ENCODE data around the gene DCAF8.

Gene DCAF8

DNA sequence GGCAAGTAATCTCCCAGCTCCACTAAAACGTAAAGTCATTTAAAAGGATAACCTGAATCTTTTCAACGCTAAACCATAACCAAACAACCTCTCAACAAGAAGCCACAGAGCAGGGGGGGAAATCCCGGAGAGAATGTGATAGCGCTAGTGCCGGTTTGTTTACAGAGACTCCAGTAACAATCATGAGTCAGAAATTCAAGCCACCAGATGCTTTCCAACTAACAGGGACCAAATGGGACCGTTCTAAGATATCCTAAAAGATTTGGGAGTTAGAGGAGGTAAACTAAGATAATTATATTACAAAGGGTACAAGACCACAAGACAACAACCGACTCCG lies 825 bp downstream of the DCAF8 start:
- peak; percentile 73 for DNase-seq (ENCODE audit: low read depth)

DNA sequence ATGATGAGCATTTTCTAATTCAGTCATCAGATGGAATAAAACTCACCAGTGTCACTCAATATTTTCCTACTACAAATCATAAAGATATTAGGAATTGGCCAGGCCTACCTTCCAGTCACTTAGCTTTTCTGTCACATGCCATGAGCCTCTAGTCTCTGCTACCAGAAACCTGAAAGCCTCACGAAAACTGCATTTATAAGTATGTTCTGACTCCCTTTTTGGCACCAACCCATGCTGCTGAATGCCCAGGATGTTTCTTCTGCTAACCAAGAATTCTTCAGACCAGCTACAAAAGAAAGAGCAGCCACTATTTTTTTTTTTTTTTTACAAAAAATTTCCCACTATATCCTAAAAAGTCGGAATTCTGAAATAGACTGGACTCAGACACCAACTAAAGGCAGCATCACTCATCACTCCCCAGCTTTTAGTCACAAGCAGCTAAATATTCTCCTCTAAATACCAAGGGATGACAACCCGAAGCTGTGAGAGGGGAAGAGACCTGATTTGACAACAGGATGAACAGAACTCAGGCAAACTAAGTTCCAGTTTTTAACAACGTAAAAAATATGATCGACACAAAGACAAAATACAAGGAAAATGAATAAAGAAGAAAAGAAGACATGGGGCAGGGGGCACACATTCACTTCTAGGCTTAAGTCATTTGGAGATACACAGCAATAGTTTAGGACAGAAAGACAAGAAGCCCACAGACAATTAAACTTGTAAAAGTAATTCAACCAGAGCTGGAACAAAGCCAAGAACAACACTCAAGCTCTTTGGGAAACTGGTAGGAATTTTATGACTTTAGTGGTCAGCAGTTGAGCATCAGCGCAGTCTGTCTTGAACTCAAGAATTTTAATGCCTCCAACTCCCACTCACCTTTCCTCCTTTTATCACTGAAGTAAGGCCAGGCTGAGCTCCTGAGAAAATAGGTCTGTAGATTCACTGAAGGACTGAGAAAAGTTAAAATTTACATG lies 1.7 kb downstream of the DCAF8 start:
- no peak for DNase-seq (ENCODE audit: low read depth)

DNA sequence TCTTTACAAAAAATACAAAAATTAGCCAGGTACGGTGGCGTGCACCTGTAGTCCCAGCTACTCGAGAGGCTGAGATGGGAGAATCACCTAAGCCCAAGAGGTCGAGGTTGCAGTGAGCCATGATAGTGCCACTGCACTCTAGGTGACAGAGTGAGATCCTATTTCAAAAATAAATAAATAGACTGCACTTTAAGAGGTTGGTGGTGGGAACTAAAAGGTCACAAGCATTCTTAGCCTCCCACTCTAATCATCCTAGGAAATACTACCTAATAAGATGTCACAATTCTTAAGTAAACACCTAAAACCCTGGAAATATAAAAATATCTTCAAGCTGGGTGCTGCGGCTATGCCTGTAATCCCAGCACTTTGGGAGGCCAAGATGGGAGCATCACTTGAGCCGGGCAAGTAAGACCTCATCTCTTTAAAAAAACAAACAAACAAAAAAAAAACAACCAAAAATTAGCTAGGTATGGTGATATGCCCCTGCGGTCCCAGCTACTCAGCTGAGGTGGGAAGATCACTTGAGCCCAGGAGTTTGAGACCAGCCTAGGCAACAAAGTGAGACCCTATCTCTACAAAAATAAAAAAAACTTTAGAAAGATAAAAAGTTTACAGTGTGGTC lies 4.1 kb downstream of the DCAF8 start:
- no peak for DNase-seq (ENCODE audit: low read depth)

DNA sequence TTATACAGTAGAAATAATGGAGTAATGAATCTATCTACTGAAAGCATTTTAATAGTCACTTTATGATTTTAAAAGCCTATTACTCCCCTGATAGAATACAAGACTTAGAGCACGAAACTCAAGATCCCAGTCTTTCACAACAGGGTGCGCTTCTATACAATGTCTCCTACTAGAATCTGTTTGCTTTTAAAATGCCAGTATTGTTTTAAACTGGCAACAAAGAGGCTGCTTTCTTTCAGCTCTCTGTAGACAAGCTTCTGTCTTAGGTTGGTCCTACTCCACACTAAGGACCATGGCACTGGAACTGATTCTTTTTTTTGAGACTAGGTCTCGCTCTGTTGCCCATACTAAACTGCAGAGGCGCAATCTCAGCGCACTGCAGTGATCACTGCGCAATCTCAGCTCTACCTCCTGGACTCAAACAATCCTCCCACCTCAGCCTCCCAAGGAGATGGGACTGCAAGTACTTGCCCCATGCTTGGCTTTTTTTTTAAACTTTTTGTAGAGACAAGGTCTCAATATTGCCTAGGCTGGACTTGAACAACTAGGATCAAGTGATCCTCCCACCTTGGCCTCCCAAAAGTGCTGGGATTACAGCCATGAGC lies 4.8 kb downstream of the DCAF8 start:
- DNase-seq (ENCODE audit: low read depth), result no peak

DNA sequence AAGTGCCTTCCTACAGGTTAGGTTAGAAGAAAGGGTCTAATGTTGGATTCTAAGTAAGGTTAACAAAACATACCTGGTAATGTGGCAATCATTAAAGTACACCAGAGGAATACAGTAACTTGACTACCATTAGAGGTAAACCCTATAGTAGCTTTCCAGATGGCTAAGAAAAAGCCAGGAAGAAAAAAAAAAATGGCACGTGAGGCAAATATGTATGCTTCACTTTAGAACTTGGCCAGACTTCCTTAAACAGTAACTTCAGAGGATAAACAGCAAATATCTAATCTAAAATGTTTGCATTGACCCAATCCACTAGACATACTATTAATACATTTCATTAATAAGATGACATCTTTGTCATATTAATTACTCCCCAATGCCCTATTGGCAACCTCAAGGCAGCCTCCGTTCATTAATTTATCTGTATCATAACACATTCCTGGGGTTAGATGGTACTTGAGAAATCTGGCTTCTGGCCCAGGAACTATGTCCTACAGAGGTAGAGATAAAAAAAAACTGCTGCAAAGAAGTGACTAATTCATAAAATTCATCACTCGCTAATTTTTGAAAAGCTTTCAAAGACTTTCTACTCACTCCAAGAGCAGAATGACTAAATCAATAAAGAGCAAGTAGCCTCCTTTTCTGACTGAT lies 5.8 kb downstream of the DCAF8 start:
- no peak for DNase-seq (ENCODE audit: low read depth)

DNA sequence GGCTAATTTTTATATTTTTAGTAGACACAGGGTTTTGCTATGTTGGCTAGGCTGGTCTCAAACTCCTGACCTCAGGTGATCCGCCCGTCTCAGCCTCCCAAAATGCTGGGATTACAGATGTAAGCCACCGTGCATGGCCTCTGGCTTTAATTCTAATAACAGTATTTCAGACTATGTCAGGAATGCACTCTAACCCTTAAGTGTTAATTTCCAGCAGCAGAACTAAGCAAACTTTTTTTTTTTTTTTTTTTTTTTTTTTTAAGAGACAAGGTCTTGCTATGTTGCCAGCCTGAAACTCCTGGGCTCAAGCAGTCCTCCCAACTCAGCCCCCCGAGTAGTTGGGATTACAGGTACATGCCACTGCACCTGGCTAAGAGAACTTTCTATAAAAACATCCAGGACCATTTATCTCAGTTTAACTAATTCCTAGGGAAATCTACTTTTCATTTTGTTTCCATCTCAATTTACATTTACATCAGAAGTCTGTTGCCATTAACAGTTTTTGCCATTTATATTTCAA lies 6.5 kb downstream of the DCAF8 start:
- DNase-seq (ENCODE audit: low read depth), result no peak

DNA sequence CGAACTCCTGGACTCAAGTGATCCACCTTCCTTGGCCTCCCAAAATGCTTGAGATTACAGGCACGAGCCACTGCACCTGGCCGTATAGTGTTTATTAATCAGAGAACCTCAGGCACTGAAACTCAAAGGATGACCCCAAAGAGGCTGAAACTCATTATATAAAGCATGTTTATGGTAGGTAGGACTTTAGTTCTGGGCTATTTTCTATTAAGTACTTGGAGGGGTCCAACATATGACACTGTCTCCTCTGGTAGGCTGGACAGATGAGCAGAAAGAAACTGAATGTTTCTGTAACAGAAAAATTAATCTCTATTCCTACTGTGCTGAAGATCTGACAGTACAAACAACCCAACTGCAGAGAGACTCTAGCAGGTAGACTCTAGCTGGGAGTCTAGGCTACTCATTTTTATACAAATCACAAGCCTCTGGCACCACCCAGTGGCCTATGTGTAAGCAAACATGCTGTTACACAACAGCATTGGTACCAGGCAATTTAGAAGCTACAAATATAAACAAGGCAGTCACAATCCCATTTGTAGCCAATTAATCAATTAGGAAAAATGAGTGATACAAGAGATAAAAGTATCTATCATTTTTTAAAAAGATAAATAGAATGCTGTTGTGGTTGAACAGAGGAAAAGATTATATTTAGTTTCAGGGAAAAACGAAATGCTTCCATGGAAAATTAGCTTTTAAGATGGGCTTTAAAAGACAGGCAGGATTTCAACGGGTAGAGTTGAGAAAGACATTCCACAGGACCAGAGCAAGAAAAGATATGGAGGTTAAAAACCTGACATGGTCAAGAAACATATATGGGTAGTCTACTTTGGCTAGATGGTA lies 10.4 kb downstream of the DCAF8 start:
- DNase-seq (ENCODE audit: low read depth), result peak; percentile 20

DNA sequence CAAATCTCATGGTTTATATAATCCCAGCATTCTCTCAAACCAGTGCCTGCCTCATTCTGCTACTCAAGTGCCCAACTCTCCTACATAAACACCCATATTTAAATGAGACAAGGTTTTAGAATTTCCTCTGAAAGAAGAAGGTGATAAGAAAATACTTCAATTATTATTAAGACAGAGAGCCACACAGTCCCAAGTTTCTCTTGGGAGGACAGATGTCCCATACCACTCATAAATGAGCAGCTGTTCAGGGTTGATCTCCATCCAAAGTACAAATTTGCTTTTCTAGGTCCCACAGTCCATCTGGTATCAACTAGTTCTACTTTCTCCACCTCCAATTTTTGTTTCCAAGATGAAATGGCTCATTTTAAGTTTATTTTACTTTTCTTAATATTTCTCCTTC lies 11.3 kb downstream of the DCAF8 start:
- DNase-seq (ENCODE audit: low read depth), result no peak

DNA sequence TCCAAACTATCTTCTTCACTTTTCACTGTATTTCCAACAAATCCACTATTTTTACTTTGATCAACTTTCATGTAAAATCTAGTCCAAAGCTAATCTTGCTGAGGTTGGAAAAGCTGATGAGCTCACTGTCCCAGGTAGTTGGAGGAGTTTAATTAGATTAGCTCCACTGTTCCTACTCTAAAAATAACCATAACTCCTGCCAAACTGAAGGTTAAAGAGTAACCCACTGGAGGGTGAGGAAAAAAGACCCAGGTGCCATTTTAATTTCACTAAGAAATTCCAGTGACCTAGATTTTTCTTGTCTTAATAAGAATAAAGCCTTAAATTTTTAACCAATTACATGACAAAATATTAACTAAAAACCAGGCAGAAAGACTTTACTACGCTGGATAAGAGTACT lies 15.3 kb downstream of the DCAF8 start:
- no peak for DNase-seq (ENCODE audit: low read depth)

DNA sequence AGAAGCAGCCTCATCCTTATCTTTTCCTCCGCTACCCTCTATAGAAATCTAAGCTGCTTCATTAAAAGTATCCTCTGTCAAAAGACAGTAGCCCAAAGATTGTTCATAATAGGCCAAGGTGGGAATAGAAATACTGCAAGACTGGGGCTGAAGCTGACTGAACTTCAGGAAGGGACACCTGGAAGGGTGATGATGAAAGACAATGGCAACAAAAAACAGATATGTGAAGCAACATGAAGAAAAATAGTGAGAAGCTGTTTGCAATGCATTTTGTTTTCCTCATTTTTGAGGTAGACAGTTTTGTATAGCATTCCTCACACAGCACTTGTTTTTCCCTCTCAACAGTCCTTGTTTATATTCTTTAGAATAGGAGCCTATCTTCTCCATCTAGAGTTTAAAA lies 16.9 kb downstream of the DCAF8 start:
- DNase-seq (ENCODE audit: low read depth), result no peak

DNA sequence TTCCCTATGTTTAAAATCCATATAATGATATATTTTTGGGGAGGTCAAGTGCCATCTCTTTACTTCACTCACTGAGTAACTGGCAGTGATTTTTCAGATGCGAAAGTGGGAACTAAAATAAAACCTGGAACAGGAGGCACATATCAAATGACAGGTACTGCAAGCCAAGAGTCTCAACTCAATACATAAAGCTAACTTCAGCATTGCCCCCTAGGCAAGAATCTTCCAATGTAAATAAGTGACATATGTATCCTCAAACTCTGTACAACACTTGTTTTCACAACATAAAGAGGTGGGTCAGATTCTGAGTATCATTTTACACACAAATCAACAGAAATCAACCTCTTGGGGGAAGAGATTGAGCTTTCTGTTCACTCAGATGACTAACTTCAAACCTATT lies 18.1 kb downstream of the DCAF8 start:
- DNase-seq (ENCODE audit: low read depth), result no peak

DNA sequence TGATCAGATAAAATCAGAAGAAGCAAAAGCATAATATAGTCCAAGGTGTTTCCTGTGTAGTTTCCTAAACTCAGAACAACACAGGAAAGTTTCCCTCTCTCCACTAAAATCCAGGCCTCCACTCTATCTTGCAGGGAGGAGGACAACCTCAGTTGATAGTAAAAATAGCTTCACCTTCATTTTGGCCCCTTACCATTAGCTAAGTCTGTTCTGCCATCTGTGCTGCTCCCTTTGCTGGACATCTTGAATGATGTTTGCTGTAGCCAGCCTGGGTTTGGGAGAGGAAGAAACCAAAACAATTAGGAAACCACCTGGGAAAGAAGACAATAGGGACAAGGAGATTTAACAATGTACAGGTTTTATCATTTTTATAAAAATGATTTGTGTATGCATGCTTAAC lies 18.6 kb downstream of the DCAF8 start:
- DNase-seq (ENCODE audit: low read depth), result no peak

DNA sequence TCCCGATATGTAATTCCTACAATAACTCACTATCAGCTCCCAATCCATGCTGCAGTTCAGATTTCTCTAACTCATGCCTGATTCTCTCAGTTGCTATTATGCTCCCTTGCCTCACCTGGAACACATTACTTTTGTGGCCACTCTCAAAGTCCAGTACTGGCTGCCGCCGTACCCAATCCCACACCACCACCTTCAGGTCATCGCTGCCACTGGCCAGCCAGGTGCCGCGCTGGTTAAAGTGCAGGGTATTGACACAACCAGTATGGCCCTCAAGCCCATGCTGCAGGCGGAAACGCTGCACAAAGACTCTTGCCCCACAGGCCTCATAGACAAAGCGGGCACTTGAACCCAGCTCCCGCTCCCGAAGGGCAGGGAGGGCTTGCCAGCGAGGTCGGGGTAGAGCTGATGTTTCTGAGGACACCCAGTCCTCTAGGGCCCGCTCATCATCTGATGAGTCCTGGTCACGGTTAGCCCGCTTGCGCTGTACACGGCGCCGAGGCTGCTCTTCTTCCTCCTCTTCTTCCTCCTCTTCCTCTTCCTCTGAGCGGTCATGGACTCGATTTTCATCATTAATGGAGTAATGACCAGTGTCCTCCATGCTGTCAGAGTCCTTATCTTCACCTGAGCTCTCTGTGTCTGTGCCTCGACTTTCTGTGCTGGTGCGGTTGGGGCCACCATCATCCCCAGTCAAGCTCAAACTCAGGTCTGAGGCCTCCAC lies 22.6 kb downstream of the DCAF8 start:
- DNase-seq (ENCODE audit: low read depth), result no peak

DNA sequence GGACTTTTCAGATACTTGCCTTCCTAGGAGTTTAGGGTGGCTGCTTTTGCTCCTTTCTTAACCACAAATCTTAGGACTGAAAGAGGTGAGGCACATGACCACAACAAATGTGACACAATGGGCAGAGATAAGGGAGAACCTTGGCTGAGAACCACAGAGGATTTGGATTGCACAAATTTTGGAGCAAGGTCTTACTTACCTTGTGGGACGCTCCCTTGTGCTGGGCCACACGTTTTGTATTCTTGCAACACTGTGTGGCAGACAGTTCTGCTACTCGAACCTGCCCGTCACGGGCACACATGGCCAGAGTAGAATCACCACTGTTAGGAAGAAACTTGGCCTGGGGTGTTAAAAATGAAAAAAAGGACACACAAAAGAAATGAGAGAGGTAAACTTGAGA lies 23.9 kb downstream of the DCAF8 start:
- no peak for DNase-seq (ENCODE audit: low read depth)

DNA sequence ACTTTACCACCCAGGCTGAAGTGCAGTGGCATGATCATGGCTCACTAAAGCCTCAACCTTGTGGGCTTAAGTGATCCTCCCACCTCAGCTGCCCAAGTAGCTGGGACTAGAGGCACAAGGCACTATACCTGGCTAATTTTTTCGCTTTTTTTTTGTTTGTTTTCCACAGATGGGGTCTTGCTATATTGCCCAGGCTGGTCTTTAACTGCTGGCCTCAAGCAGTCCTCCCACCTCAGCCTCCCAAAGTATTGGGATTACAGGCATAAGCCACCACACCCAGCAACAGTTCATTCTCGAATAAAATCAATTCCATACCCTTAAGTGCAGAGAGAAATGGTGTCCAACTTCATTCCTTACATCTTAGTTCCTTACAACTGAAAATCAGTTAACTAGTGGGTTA lies 24.8 kb downstream of the DCAF8 start:
- DNase-seq (ENCODE audit: low read depth), result no peak

DNA sequence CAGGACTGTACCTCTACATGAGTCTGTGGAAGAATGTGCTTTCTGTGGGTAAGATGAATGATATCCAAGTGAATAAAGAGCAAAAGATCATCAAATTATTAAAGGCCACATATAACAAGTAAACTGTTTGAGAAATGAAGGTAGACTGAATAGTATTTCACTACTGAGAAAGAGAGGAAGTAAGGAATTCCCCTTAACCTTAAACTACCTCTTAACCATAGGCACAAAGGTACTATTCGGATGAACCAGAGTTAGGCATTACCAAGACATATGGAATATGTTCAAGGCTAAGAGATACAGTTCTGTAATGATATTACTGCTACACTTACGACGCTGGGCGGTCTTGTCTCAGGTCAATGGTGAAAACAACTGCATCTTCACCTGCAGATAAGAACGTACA lies 25.5 kb downstream of the DCAF8 start:
- no peak for DNase-seq (ENCODE audit: low read depth)

DNA sequence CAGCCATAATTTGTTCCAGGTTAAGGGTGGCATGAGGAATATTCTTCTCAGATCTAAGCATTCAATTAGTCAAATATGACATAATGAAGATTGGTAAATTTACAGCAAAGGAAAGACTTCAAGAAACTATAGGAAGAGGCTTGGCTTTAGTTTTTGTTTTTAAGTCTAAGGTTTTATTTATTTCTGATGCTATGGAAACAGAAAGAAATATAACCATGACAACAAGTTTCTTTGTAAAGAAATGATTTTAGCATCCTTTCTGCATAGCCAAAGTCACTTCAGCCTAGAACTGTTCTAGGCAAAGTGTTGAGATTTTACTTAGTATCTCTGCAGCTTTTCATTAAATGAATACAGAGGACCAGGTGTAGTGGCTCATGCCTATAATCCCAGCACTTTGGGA lies 29.4 kb downstream of the DCAF8 start:
- DNase-seq (ENCODE audit: low read depth), result no peak

DNA sequence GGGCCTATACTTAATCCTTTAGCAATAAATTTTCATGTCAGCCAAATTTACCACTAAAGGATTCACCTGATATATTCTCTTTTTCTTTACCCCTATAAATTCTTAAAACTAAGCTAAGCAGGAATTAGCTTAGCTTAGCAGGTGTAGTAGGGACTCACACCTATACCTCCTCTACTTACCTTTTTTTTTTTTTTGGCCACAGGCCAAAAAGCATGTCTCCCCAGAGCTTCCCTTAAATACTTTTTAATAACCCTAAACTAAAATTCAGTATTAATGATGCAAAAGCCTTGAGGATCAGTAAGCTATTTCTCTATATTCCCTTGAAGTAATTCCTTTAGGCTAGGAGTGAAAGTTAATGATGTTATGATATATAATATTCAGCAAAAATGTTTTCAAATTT lies 33.9 kb downstream of the DCAF8 start:
- DNase-seq (ENCODE audit: low read depth), result no peak

DNA sequence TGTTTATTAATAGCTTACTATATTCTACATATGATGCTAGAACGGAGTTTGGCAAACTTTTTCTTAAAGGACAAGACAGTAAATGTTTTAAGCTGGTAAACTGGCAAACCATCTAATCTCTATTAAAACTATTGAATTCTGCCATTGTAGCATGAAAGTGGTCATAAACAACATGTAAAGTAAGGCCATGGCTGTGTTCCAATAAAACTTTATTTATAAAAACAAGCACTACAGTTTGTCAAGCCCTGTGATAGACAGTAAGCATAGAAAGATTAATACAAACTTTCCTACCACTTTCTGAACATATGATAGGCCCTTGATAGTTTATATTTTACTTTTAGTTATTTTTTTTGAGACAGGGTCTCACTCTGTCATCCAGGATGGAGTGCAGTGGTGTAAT lies 34.8 kb downstream of the DCAF8 start:
- no peak for DNase-seq (ENCODE audit: low read depth)

DNA sequence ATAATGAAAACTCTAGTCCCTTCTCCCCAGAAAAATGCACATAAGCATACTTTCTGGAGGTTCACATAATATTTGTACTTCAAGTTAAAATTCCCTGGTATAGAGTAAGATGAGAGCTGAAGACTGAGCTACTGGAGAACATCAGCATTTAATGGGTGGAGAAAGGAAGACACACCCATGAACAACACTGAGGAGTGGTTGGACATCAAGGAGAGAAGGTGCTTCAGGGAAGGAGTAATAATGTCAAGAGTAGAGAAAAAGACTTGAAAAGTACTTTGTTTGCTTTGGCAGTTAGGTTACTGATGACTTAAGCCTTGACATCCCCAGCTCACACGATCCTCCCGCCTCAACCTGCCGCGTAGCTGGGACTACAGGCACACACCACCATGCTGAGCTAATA lies 35.3 kb downstream of the DCAF8 start:
- no peak for DNase-seq (ENCODE audit: low read depth)

DNA sequence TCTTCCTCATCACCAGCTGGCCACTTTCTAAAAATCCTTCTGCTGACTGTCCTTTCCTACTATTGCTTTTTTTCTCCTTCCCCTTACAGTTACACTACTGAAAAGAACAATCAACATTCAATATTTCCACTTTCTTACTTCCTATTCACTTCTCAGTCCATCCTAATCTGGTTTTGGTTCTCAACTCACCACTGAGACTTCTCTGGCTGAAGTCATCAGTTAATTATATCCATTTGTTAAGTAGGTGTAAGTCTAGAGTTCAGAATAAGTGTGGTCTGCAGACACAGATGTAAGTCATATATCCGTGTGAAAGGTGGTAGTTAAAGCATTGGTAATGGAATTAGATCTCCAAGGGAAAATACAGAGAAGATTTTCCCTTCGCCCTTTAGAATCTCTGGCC lies 35.7 kb downstream of the DCAF8 start:
- DNase-seq (ENCODE audit: low read depth), result no peak
